Endothelial cell of hepatic sinusoid (primary cell): ENCODE measurements around the gene SIMC1.

Experiments
- in situ Hi-C: cut with HindIII; loops from 2 replicates; pipeline ENCODE4 v1.10.0; 2017; ENCODE audit warnings: low sequenced_read_pairs

SIMC1 gene

GRCh38 chr5:176387384-176387925, 149.2 kb downstream of the SIMC1 start:
- in situ Hi-C loops = no loop called here

GRCh38 chr5:176388003-176388443, 149.8 kb downstream of the SIMC1 start:
- in situ Hi-C loops = no loop called here

GRCh38 chr5:176388444-176389134, 150.4 kb downstream of the SIMC1 start, which contains the start of the genes HIGD2A and NOP16:
Gene HIGD2A, plus strand, starts transcription at chr5:176388751. Its CDS starts 69 bp downstream, at chr5:176388820.
Gene NOP16, minus strand, starts transcription at chr5:176388598. Its CDS starts 59 bp downstream, at chr5:176388539.
- in situ Hi-C loops = no loop called here

- in situ Hi-C loops = no loop called here
Measured at GRCh38 chr5:176389135-176390123, 151.2 kb downstream of the SIMC1 start.

- in situ Hi-C loops = no loop called here
Measured at GRCh38 chr5:176391479-176391878, 153.3 kb downstream of the SIMC1 start.

GRCh38 chr5:176391999-176392398, 153.8 kb downstream of the SIMC1 start:
- in situ Hi-C loops = no loop called here

- in situ Hi-C loops = no loop called here
Measured at GRCh38 chr5:176392526-176392925, 154.3 kb downstream of the SIMC1 start.

- in situ Hi-C loops = no loop called here
Measured at GRCh38 chr5:176394096-176394495, 155.9 kb downstream of the SIMC1 start.

- in situ Hi-C loops = no loop called here
Measured at GRCh38 chr5:176394881-176395675, 156.9 kb downstream of the SIMC1 start.
